Ishikawa (cell line): ENCODE measurements around the gene MUC4.

Experiments used
- EP300 ChIP-seq: IDR thresholded peaks from 2 replicates; pipeline ENCODE4 v1.6.1; 2012; ENCODE audit warnings: borderline replicate concordance
- RAD21 ChIP-seq: IDR thresholded peaks from 2 replicates; pipeline ENCODE4 v1.6.1; 2012; ENCODE audit warnings: low read depth
- TAF1 ChIP-seq: IDR thresholded peaks from 2 replicates; pipeline ENCODE4 v1.6.1; 2012; ENCODE audit warnings: low read depth, mild to moderate bottlenecking
- TF ChIP-seq, protein P1 (sequence below): IDR thresholded peaks from 2 replicates; pipeline ENCODE4 v1.6.1; 2012
- TF ChIP-seq, protein P2 (sequence below): IDR thresholded peaks from 2 replicates; pipeline ENCODE4 v1.6.1; 2012; ENCODE audit warnings: low read depth, mild to moderate bottlenecking

DNA sequence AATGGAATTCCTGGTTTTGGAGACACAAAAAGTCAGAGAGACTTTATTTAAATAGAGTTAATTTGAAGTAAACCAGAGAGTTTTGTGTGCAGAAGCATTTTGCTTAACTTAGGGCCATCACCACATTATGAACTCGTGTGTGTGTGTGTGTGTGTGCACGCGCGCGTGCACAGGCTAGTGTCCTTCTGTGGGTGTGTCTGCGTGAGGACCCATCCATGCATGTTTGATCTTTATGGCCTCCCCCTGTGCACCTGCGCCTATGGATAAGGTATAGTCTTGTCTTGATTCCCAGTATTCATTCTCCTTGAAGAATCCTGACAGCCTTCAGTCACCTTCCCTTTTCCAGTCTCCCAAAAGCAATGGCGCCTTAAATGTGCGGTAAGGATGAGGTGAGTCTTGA is 65.0 kb downstream of the MUC4 start:
- TF ChIP-seq, protein P1, sequence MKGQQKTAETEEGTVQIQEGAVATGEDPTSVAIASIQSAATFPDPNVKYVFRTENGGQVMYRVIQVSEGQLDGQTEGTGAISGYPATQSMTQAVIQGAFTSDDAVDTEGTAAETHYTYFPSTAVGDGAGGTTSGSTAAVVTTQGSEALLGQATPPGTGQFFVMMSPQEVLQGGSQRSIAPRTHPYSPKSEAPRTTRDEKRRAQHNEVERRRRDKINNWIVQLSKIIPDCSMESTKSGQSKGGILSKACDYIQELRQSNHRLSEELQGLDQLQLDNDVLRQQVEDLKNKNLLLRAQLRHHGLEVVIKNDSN: no peak
- TF ChIP-seq EP300 (no peak), RAD21 (no peak), TAF1 (no peak)
- TF ChIP-seq, protein P2, sequence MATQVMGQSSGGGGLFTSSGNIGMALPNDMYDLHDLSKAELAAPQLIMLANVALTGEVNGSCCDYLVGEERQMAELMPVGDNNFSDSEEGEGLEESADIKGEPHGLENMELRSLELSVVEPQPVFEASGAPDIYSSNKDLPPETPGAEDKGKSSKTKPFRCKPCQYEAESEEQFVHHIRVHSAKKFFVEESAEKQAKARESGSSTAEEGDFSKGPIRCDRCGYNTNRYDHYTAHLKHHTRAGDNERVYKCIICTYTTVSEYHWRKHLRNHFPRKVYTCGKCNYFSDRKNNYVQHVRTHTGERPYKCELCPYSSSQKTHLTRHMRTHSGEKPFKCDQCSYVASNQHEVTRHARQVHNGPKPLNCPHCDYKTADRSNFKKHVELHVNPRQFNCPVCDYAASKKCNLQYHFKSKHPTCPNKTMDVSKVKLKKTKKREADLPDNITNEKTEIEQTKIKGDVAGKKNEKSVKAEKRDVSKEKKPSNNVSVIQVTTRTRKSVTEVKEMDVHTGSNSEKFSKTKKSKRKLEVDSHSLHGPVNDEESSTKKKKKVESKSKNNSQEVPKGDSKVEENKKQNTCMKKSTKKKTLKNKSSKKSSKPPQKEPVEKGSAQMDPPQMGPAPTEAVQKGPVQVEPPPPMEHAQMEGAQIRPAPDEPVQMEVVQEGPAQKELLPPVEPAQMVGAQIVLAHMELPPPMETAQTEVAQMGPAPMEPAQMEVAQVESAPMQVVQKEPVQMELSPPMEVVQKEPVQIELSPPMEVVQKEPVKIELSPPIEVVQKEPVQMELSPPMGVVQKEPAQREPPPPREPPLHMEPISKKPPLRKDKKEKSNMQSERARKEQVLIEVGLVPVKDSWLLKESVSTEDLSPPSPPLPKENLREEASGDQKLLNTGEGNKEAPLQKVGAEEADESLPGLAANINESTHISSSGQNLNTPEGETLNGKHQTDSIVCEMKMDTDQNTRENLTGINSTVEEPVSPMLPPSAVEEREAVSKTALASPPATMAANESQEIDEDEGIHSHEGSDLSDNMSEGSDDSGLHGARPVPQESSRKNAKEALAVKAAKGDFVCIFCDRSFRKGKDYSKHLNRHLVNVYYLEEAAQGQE: no peak
